K562 (cell line): ENCODE data around the gene QRICH1. TPM values are rescaled to one million over a fixed set of nuclear protein-coding genes. Genes with fewer than 3 reads are reported as not detected.

Source experiments
- CHD1 ChIP-seq: fragments of 200-600 bp; sonication (generic); IDR thresholded peaks from one replicate; pipeline ENCODE4 v1.6.1; 2012; ENCODE audit warnings: mild to moderate bottlenecking, moderate library complexity, low read length, inconsistent platforms
- E2F3 ChIP-seq: fragments of 250-450 bp; sonication (Bioruptor Pico); IDR thresholded peaks from 2 replicates; pipeline ENCODE4 v1.4.0; 2020; ENCODE audit warnings: mild to moderate bottlenecking
- ETV6 ChIP-seq, 3 experiments: fragments of 150-350 bp in 1 of 3; sonication (generic) in 1 of 3; formaldehyde crosslinking in 1 of 3; IDR thresholded peaks; 2 replicates each; pipeline versions ENCODE4 v1.6.1 to v1.8.0; 2014 to 2022; ENCODE audit warnings: borderline replicate concordance in 2 of 3, low read depth in 2 of 3, antibody characterized with exemption in 1 of 3, low read length in 1 of 3, mild to moderate bottlenecking in 1 of 3, missing genetic modification reagents in 1 of 3
- FOSL1 ChIP-seq: fragments of 200-800 bp; sonication (Bioruptor generic); conservative IDR thresholded peaks from 2 replicates; pipeline ENCODE4 v1.6.1; 2016; ENCODE audit warnings: missing genetic modification characterization, missing compliant biosample characterization
- GATAD2B ChIP-seq: fragments of 450-650 bp; IDR thresholded peaks from 2 replicates; pipeline ENCODE4 v1.6.1; 2017; ENCODE audit warnings: mild to moderate bottlenecking, borderline replicate concordance
- HDAC8 ChIP-seq: fragments of 450-650 bp; IDR thresholded peaks from 2 replicates; pipeline ENCODE4 v1.6.1; 2016; ENCODE audit warnings: mild to moderate bottlenecking, missing genetic modification characterization, moderate library complexity, missing compliant biosample characterization
- LEF1 ChIP-seq: fragments of 450-650 bp; IDR thresholded peaks from 2 replicates; pipeline ENCODE4 v1.6.1; 2016; ENCODE audit warnings: mild to moderate bottlenecking
- MAZ ChIP-seq, 2 experiments: fragments of 450-650 bp in 1 of 2; sonication (generic) in 1 of 2; formaldehyde crosslinking; IDR thresholded peaks in 1 of 2; conservative IDR thresholded peaks in 1 of 2; 2 replicates each; pipeline versions ENCODE4 v1.4.0 to v1.5.0; 2020; ENCODE audit warnings: mild to moderate bottlenecking in 1 of 2, missing genetic modification reagents in 1 of 2
- RBM34 ChIP-seq: fragments of 200-400 bp; formaldehyde crosslinking; IDR thresholded peaks from 2 replicates; pipeline ENCODE4 v1.6.1; 2018; ENCODE audit warnings: low read length, borderline replicate concordance; ENCODE audit not compliant: insufficient read depth
- RBM39 ChIP-seq: fragments of 200-400 bp; formaldehyde crosslinking; optimal IDR thresholded peaks from 2 replicates; pipeline ENCODE3; 2018; ENCODE audit warnings: low read depth, low read length
- SMARCA5 ChIP-seq: fragments of 450-650 bp; IDR thresholded peaks from 2 replicates; pipeline ENCODE4 v1.6.1; 2016
- SP1 ChIP-seq: sonication (generic); formaldehyde crosslinking; IDR thresholded peaks from 2 replicates; pipeline ENCODE4 v1.8.1; 2022; ENCODE audit warnings: mild to moderate bottlenecking, missing genetic modification reagents
- SP2 ChIP-seq: IDR thresholded peaks from 2 replicates; pipeline ENCODE4 v1.6.1; 2011; ENCODE audit warnings: mild to moderate bottlenecking, low read depth, low read length, moderate library complexity; ENCODE audit not compliant: poor library complexity, severe bottlenecking; ENCODE audit errors: extremely low read depth
- ZNF282 ChIP-seq: sonication (generic); formaldehyde crosslinking; IDR thresholded peaks from 2 replicates; pipeline ENCODE4 v1.8.1; 2023; ENCODE audit warnings: missing genetic modification reagents
- ZNF57 ChIP-seq: fragments of 450-650 bp; formaldehyde crosslinking; IDR thresholded peaks from 2 replicates; pipeline ENCODE4 v1.4.0; 2020; ENCODE audit warnings: mild to moderate bottlenecking, moderate library complexity
- ZZZ3 ChIP-seq: fragments of 450-650 bp; IDR thresholded peaks from 2 replicates; pipeline ENCODE4 v1.6.1; 2016; ENCODE audit warnings: antibody characterized with exemption, mild to moderate bottlenecking, moderate library complexity
- polyA plus RNA-seq, 8 experiments: library from polyadenylated mRNA; depleted of rRNA in 4 of 8; stranded (reverse) in 5 of 8; unstranded in 3 of 8; fragments of >200 nt; fragmentation: Nextera tagmentation in 2 of 8; fragmentation: Illumina TruSeq in 1 of 8; extraction: Ambion mirVana in 2 of 8; extraction: Trizol in 1 of 8; gene quantifications; 2 replicates each; pipeline versions ENCODE4 v1.2.1 to v1.2.3, GENCODE V29; 2011 to 2014; ENCODE audit warnings: inconsistent platforms in 1 of 8, missing spikeins in 1 of 8
- total RNA-seq, 7 experiments: library from RNA; depleted of rRNA in 6 of 7; stranded (reverse); fragments of >200 nt in 6 of 7; fragmentation: Illumina TruSeq in 2 of 7; extraction: Trizol in 2 of 7; gene quantifications; 2 replicates each; pipeline versions ENCODE4 v1.2.1 to v1.2.3, GENCODE V29; 2011 to 2021; ENCODE audit warnings: low replicate concordance in 1 of 7
- TF ChIP-seq, protein P1 (sequence below), 2 experiments: fragments of 450-650 bp; conservative IDR thresholded peaks; 2 replicates each; pipeline ENCODE4 v1.6.1; 2017; ENCODE audit warnings: mild to moderate bottlenecking in 2 of 2, moderate library complexity in 2 of 2
- TF ChIP-seq, protein P2 (sequence below): conservative IDR thresholded peaks from 2 replicates; pipeline ENCODE4 v1.6.1; 2011; ENCODE audit warnings: low read depth, mild to moderate bottlenecking, low read length; ENCODE audit not compliant: control insufficient read depth
- TF ChIP-seq, protein P3 (sequence below): fragments of 250-450 bp; sonication (Bioruptor Pico); IDR thresholded peaks from 2 replicates; pipeline ENCODE4 v1.4.0; 2020; ENCODE audit warnings: mild to moderate bottlenecking
- TF ChIP-seq, protein P4 (sequence below): IDR thresholded peaks from 2 replicates; pipeline ENCODE4 v1.6.1; 2012; ENCODE audit warnings: low read depth, low read length, improper control_type of control experiment, borderline replicate concordance

QRICH1 gene
- total and polyA plus RNA-seq, 9 of the 15 experiments (the other 6 are each of a cell fraction or from before 2014, with no cell fraction given): 20.1 to 99.2 (median 56.7) TPM

DNA sequence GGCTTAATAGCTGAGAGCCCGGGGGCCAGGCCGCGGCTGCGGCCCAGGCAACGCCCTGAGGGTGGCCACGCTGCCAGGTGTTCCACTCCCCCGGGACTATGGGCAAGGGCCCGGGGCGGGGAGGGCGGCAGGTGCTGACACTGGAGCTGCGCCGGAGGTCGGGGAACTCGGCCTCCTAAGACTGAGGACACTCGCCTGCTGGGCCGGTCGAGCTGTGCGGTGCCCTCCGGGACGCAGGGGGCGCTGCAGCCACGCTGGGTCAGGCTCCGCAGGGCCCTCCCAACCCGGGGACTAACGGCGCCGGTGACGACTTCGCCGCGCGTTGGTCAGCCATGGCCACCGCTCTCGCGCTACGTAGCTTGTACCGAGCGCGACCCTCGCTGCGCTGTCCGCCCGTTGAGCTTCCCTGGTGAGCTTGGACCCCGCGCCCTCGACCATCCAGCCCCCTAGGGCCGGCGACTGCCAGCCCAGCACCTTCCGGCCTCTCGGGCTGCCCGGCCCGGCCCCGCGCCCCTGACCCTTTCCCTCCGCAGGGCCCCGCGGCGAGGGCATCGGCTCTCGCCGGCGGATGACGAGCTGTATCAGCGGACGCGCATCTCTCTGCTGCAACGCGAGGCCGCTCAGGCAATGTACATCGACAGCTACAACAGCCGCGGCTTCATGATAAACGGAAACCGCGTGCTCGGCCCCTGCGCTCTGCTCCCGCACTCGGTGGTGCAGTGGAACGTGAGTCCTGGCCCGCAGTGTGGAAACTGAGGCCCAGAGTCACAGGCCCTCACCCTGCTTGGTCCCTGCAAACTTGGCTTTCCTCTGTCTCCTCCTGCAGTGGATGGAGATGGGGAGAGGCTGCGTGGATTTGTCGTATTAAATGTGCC, 71.8 kb downstream of the QRICH1 start, which contains the start of gene NDUFAF3 (continued):
- TF ChIP-seq, protein P1, sequence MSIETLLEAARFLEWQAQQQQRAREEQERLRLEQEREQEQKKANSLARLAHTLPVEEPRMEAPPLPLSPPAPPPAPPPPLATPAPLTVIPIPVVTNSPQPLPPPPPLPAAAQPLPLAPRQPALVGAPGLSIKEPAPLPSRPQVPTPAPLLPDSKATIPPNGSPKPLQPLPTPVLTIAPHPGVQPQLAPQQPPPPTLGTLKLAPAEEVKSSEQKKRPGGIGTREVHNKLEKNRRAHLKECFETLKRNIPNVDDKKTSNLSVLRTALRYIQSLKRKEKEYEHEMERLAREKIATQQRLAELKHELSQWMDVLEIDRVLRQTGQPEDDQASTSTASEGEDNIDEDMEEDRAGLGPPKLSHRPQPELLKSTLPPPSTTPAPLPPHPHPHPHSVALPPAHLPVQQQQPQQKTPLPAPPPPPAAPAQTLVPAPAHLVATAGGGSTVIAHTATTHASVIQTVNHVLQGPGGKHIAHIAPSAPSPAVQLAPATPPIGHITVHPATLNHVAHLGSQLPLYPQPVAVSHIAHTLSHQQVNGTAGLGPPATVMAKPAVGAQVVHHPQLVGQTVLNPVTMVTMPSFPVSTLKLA (conservative IDR thresholded peaks at IDR 0.05): peak in 1 of 2 experiments; percentile 30; a peak in 2 of 4 replicates
- 0 out of 2 replicates have a peak, but pooled peaks have one; percentile 28 for TF ChIP-seq RBM34
- peak; percentile 35 for TF ChIP-seq CHD1
- TF ChIP-seq E2F3 (CRISPR knock-in tag): no peak
- peak; percentile 88 for TF ChIP-seq ZNF282 (CRISPR knock-in tag)
- TF ChIP-seq GATAD2B: 0 out of 2 replicates have a peak, but pooled peaks have one; percentile 49
- TF ChIP-seq, protein P2, sequence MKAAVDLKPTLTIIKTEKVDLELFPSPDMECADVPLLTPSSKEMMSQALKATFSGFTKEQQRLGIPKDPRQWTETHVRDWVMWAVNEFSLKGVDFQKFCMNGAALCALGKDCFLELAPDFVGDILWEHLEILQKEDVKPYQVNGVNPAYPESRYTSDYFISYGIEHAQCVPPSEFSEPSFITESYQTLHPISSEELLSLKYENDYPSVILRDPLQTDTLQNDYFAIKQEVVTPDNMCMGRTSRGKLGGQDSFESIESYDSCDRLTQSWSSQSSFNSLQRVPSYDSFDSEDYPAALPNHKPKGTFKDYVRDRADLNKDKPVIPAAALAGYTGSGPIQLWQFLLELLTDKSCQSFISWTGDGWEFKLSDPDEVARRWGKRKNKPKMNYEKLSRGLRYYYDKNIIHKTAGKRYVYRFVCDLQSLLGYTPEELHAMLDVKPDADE: peak; percentile 80
- no peak for TF ChIP-seq HDAC8 (tag)
- TF ChIP-seq SMARCA5: no peak
- TF ChIP-seq, protein P3, sequence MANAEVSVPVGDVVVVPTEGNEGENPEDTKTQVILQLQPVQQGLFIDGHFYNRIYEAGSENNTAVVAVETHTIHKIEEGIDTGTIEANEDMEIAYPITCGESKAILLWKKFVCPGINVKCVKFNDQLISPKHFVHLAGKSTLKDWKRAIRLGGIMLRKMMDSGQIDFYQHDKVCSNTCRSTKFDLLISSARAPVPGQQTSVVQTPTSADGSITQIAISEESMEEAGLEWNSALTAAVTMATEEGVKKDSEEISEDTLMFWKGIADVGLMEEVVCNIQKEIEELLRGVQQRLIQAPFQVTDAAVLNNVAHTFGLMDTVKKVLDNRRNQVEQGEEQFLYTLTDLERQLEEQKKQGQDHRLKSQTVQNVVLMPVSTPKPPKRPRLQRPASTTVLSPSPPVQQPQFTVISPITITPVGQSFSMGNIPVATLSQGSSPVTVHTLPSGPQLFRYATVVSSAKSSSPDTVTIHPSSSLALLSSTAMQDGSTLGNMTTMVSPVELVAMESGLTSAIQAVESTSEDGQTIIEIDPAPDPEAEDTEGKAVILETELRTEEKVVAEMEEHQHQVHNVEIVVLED: peak; percentile 72
- TF ChIP-seq FOSL1: 0 out of 2 replicates have a peak, but pooled peaks have one; percentile 27
- peak; percentile 20 for TF ChIP-seq RBM39
- TF ChIP-seq ZNF57 (CRISPR knock-in tag): no peak
- TF ChIP-seq LEF1: no peak
- peak in 1 of 2 experiments; percentile 58; a peak in 3 of 4 replicates for TF ChIP-seq MAZ (CRISPR knock-in tag; conservative IDR thresholded peaks at IDR 0.05 in 1 of 2, IDR thresholded peaks at IDR 0.05 in 1 of 2)
- TF ChIP-seq, protein P4, sequence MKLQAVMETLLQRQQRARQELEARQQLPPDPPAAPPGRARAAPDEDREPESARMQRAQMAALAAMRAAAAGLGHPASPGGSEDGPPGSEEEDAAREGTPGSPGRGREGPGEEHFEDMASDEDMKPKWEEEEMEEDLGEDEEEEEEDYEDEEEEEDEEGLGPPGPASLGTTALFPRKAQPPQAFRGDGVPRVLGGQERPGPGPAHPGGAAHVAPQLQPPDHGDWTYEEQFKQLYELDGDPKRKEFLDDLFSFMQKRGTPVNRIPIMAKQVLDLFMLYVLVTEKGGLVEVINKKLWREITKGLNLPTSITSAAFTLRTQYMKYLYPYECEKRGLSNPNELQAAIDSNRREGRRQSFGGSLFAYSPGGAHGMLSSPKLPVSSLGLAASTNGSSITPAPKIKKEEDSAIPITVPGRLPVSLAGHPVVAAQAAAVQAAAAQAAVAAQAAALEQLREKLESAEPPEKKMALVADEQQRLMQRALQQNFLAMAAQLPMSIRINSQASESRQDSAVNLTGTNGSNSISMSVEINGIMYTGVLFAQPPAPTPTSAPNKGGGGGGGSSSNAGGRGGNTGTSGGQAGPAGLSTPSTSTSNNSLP: no peak
- no peak for TF ChIP-seq ETV6 (IDR thresholded peaks at IDR 0.05; ENCODE audit: borderline replicate concordance in 1 of 2, low read depth in 2 of 2, low read length in 1 of 2)
- TF ChIP-seq ETV6 (CRISPR knock-in tag; IDR thresholded peaks at IDR 0.05; ENCODE audit: borderline replicate concordance): 0 out of 2 replicates have a peak, but pooled peaks have one; percentile 57
- TF ChIP-seq ZZZ3: 0 out of 2 replicates have a peak, but pooled peaks have one; percentile 49
- TF ChIP-seq SP1 (CRISPR knock-in tag): peak; percentile 23; the same call in 1 of the 2 replicates
- TF ChIP-seq SP2: peak; percentile 72
